Activated CD4-positive, alpha-beta memory T cell treated with anti-CD3 and anti-CD28 coated beads, Interleukin-2, amount 10 ng/mL, durations not matched to agents 7 days and 5 days (primary cell): ENCODE measurements around the gene R3HDM4. TPM values are rescaled to one million over a fixed set of nuclear protein-coding genes. Genes with fewer than 3 reads are reported as not detected.

ENCODE experiments used
- CTCF ChIA-PET: fragments of 350-600 bp; sonication (Branson Sonifier 250); formaldehyde crosslinking; loops from one replicate; lab custom pipeline; 2021; ENCODE audit warnings: antibody characterized with exemption, inconsistent platforms; lab: Charles Lee
- POLR2A ChIA-PET: fragments of 350-600 bp; sonication (Branson Sonifier 250); formaldehyde crosslinking; loops from one replicate; lab custom pipeline; 2021; ENCODE audit warnings: antibody characterized with exemption; lab: Charles Lee
- DNase-seq: peaks from one replicate; pipeline ENCODE4 v3.0.0-alpha.2; 2020
- H3K27ac Mint-ChIP-seq: one replicate; pipeline ENCODE4 v1.8.0; 2021; ENCODE audit warnings: mild to moderate bottlenecking, mixed read lengths
- H3K27me3 Mint-ChIP-seq: one replicate; pipeline ENCODE4 v1.8.0; 2021; ENCODE audit warnings: mixed read lengths
- H3K36me3 Mint-ChIP-seq: one replicate; pipeline ENCODE4 v1.8.0; 2021; ENCODE audit warnings: low read depth, mixed read lengths
- H3K4me1 Mint-ChIP-seq: one replicate; pipeline ENCODE4 v1.8.0; 2021; ENCODE audit warnings: mixed read lengths
- H3K4me3 Mint-ChIP-seq: one replicate; pipeline ENCODE4 v1.8.0; 2021; ENCODE audit warnings: mild to moderate bottlenecking, mixed read lengths
- H3K9me3 Mint-ChIP-seq: one replicate; pipeline ENCODE4 v1.8.0; 2021; ENCODE audit warnings: mixed read lengths
- total RNA-seq, 2 experiments: library from RNA; stranded (reverse); gene quantifications; one replicate each; pipeline ENCODE4 v1.2.3, GENCODE V29; 2021

Gene R3HDM4
- total RNA-seq, 2 experiments from 2014 or later: 111 to 116 TPM

DNA sequence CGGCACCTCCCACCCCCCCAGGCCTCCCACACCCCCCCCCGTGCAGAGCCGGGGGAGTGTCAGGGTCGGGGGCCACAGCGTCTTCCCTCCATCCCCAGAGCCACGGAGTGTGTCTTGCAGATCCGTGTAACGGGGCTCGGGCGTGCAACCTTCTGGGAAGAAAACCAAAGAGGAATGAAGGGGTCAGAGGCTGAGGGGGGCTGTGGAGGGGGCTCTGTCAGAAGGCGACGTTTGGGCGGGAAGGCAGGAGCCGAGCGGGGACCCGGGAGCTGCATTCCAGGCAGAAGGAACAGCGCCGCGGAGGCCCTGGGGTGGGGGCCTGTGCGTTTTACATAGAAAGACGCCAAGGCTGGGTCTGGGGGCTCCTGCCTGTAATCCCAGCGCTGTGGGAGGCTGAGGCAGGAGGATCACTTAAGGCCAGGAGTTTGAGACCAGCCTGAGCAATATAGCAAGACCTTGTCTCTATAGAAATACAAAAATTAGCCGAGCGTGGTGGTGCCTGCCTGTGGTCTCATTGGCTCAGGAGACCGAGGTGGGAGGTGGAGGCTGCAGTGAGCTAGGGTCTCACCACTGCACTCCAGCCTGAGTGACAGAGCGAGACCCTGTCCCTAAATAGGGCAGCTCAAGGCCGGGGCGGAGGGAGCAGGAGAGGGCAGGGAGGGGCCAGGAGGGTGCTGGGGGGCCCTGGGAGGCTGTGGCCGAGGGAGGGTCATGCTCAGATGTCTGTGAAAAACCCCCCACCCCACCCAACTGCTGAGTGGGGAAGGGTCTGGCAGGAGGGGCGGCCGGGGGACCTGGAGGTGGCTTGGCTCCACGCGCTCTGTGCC, 40.6 kb upstream of the R3HDM4 start:
- Mint-ChIP-seq H3K27ac (no peak overlapping the region), H3K4me3 (no peak overlapping the region), H3K9me3 (no peaks in the 10 kb centered on the region), H3K36me3 (no peaks in the 10 kb centered on the region), H3K27me3 (no peaks in the 10 kb centered on the region), H3K4me1 (peaks cover 17% of the 10 kb centered on the region)
- no peak for DNase-seq
- ChIA-PET CTCF (no interaction called here), POLR2A (no interaction called here)

DNA sequence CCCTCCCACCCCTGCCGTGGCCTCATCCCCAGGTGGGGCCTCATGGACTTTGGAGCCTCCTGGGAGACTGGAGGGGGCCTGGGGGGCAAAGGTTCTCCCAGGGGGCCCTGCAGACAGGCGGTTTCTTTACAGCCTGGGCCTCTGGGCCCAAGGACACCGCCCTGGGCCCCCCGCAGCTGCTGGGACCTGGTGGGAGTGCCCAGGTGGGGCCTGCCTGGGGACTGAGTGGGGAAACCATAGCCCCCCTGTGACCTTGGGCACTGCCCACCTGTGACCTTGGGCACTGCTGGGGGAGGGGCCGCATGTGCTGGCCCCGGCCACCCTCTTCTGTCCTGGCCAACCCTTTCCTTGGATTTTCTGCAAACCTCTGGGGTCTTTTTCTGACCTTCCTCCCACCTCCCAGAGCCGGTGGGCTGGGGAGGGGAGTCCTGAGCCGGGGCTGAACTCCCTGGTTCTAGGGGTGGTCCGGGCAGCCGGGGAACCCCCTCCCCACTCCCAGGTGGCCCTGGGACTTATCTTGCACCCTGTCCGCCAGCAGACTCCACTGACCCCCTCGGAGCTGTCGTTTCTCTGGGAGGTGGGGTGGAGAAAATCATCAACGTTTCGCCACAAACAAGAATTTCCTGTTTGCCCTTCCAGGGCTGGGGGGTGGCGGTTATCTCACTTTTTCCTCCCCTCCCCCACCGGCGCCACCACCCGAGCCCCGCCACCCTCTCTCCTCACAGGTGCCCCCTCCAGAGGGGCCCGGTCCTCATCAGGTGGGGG, 39.8 kb upstream of the R3HDM4 start:
- no peaks in the 10 kb centered on the region for H3K9me3 Mint-ChIP-seq
- no peaks in the 10 kb centered on the region for H3K27me3 Mint-ChIP-seq
- no peaks in the 10 kb centered on the region for H3K36me3 Mint-ChIP-seq
- DNase-seq: no peak
- H3K4me1 Mint-ChIP-seq: peaks cover 16% of the 10 kb centered on the region
- no peak overlapping the region for H3K27ac Mint-ChIP-seq
- ChIA-PET CTCF (no interaction called here), POLR2A (no interaction called here)
- H3K4me3 Mint-ChIP-seq: peak overlapping the region; percentile 7

DNA sequence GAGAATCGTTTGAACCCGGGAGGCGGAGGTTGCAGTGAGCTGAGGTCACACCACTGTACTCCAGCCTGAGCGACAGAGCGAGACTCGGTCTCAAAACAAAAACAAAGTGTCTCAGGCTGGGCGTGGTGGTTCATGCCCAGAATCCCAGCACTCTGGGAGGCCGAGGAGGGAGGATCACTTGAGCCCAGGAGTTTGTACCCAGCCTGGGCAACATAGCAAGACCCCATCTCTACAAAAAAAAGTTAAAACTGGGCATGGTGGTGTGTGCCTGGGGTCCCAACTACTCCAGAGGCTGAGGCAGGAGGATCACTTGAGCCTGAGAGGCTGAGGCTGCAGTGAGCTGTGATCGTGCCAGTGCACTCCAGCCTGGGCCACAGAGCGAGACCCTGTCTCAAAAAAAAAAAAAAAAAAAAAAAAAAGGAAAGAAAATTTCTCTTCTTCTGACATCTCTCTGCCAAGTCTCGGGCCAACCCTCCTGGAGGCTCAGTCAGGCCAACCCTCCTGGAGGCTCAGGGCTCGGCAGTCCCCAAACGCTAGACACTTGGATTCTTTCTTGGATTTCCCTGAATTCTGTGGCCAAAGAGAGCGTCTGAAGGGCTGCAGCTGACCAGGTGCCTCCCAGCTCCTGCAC, 39.1 kb upstream of the R3HDM4 start:
- H3K36me3 Mint-ChIP-seq: no peaks in the 10 kb centered on the region
- H3K27me3 Mint-ChIP-seq: no peaks in the 10 kb centered on the region
- no peak for DNase-seq
- H3K4me3 Mint-ChIP-seq: no peak overlapping the region
- ChIA-PET POLR2A (no interaction called here), CTCF (no interaction called here)
- peaks cover 16% of the 10 kb centered on the region for H3K4me1 Mint-ChIP-seq
- H3K27ac Mint-ChIP-seq: no peak overlapping the region
- no peaks in the 10 kb centered on the region for H3K9me3 Mint-ChIP-seq

DNA sequence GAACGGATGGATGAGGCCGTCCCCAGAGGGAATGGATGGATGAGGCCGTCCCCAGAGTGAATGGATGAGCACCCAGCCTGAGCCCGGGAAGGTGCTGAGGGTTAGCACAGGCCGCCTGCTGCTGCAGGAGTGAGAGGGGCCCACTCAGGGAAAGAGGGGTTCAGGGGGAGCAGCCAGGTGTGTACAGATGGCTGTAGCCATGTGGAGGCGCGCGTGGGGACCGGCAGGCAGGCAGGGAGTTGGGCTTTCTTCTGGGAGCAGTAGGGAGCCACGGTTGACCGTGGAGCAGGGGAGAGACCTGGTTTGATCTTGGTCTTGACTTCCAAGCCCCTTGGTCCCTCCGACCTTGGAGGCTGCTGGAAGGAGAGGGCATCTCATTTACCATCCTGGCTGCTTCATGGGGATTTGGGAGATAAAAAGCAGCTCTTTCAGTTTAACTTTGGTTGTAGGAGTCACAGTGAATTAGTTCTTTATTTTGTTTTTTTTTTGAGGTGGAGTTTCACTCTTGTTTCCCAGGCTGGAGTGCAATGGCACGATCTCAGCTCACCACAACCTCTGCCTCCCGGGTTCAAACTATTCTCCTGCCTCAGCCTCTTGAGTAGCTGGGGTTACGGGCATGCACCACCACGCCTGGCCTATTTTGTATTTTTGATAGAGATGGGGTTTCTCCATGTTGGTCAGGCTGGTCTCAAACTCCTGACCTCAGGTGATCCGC, 37.5 kb upstream of the R3HDM4 start:
- no peaks in the 10 kb centered on the region for H3K36me3 Mint-ChIP-seq
- no peaks in the 10 kb centered on the region for H3K27me3 Mint-ChIP-seq
- H3K9me3 Mint-ChIP-seq: no peaks in the 10 kb centered on the region
- no peak overlapping the region for H3K4me3 Mint-ChIP-seq
- peaks cover 16% of the 10 kb centered on the region for H3K4me1 Mint-ChIP-seq
- H3K27ac Mint-ChIP-seq: no peak overlapping the region
- ChIA-PET POLR2A (no interaction called here), CTCF (no interaction called here)
- DNase-seq: no peak

DNA sequence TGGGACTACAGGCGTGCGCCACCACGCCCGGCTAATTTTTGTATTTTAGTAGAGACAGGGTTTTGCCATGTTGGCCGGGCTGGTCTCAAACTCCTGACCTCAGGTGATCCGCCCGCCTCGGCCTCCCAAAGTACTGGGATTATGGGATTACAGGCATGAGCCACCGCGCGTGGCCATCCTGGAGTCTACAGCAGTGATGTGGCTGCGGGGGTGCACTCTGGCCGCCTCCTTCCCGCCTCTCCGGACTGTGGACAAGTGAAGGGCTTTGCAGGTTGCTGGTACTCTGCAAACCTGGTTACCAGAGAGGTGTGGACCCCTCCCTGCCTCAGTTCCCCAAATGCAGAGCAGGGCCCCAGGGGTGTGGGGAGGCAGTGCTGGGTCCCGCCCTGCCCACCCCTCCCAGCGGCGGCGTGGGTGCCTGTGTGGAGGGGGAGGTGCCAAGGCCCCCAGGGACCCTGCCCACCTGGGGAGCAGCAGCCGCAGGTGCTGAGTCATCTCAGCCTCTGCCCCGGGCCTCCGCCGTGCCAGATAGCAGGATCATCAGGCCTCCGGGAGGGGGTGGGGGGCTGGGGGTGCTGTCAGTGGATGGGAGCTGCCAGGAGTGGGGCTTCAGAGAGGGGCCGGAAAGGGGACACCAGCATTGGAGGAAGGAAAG, 36.0 kb upstream of the R3HDM4 start:
- CTCF ChIA-PET: no interaction called here
- no peaks in the 10 kb centered on the region for H3K36me3 Mint-ChIP-seq
- DNase-seq: no peak
- no peak overlapping the region for H3K27ac Mint-ChIP-seq
- H3K4me3 Mint-ChIP-seq: no peak overlapping the region
- POLR2A ChIA-PET: interaction anchor here (0.6 kb wide), 1 partner anchor 19 kb away, joined by 3 read pairs; no protein-coding TSS in a partner anchor
- no peaks in the 10 kb centered on the region for H3K9me3 Mint-ChIP-seq
- peaks cover 16% of the 10 kb centered on the region for H3K4me1 Mint-ChIP-seq
- H3K27me3 Mint-ChIP-seq: no peaks in the 10 kb centered on the region

DNA sequence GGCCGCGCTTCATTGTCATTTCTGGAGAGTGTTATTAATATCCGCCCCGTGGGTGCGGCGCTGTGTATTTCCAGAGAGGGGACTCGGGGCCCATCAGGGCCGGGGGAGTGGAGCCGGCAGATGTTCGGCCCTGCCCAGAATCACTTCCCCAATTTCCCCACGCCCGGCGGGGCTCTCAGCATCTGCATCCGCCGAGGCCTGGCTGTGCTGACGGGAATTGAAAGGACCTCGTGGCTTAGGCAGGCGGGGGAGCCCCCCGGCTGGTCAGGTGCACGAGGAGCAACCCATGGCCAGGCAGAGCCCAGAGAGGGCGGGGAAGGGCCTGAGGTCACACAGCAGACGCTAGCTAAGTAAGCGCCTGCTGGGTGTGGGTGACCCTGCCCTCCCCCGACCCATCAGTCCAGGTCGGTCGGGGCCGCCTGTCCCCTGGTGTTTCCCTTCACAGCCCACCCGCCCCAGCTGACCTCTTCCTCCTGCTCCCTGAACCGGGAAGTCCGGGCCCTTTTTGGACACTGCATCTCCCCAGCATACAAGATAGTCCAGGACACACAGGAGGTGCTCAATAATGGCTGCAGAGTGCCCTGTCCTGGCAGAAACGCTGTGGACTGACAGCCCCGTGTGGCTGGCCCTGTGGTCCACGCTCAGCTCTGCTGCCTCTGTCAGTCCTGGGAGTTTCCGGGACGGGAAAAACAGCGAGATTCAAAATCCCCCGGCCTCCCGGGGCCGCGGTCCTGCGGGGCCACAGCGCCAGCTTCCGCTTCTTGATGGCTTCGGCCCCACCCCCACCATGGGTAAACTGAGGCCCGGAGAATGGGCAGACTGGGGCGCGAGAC, 34.9 kb upstream of the R3HDM4 start:
- Mint-ChIP-seq H3K36me3 (no peaks in the 10 kb centered on the region), H3K27ac (no peak overlapping the region), H3K9me3 (no peaks in the 10 kb centered on the region), H3K4me1 (peaks cover 8% of the 10 kb centered on the region), H3K4me3 (no peak overlapping the region), H3K27me3 (no peaks in the 10 kb centered on the region)
- ChIA-PET POLR2A (interaction anchor here (0.6 kb wide), 1 partner anchor 18 kb away, joined by 3 read pairs; no protein-coding TSS in a partner anchor), CTCF (no interaction called here)
- no peak for DNase-seq

DNA sequence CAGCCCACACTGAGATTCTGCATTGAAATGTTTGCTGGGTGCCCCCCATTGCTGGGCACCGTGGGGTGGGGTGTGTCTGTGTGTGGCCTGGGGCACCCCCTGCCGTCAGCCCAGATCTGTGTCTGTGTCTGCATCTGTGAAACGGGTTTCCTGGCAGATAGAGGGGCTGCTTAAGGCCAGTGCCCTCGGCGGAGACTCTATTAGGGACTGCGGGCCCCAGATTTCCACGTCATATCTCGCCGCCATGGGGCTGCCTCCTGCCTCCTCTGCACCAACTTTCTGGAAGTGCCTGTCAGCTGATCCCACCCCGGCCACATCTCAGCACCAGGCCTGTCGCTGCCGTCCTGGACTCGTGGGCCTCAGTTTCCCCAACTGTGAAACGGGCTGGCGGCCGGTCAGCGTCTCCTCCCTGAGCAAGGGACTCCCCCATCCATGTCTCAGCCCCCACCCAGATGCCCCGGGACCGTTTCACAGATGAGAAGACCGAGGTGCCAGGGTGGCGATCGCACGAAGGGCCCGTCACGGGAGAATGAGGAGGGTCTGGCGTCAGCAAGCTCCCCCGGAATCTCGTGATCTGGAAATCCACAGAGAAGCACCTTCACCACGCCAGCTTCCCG, 34.2 kb upstream of the R3HDM4 start:
- no peak overlapping the region for H3K4me3 Mint-ChIP-seq
- H3K4me1 Mint-ChIP-seq: peaks cover 7% of the 10 kb centered on the region
- CTCF ChIA-PET: no interaction called here
- no peak overlapping the region for H3K27ac Mint-ChIP-seq
- no peaks in the 10 kb centered on the region for H3K27me3 Mint-ChIP-seq
- POLR2A ChIA-PET: no interaction called here
- H3K9me3 Mint-ChIP-seq: no peaks in the 10 kb centered on the region
- no peak for DNase-seq
- no peaks in the 10 kb centered on the region for H3K36me3 Mint-ChIP-seq

DNA sequence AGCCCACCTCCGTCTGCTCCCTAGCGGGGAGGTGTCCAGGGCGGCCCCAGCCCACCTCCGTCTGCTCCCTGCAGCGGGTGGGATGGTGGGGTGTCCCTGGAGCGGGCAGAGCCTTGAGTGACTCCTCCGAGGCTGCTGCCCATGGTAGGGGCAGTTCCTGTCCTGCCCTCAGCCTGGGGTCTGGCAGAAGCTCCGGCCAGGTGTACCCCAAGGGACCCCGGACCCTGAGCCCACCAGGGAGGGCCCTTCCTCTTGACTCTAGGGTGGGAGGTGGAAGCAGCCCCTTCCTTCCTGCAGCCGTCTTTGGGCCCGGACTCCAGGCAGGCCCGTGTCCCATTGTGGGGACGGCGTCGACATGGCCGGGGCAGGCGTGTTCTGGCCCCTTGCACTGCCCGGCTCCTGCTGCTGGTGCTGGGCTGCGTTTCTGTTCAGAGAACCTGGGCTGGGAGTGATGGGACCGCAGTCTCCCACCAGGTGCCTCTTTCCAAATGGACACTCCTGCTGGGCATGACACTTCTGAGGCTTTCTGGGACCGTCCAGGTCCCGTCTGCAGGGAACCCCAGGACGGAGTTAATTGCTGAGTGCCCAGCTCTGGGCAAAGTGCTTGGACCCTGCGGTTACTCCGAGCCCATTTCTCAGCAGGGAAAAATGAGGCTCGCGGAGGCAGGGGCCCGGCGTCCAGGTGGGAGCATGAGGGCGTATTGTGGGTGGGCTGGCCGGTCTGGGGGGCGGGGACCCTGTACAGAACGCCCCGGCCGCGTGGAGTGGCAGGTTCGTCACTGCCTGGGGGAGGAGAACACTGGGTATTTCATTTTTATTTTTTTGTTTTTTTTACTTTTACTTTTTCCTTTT, 32.6 kb upstream of the R3HDM4 start:
- POLR2A ChIA-PET: no interaction called here
- CTCF ChIA-PET: no interaction called here
- Mint-ChIP-seq H3K36me3 (peaks cover 6% of the 10 kb centered on the region), H3K27me3 (no peaks in the 10 kb centered on the region), H3K9me3 (no peaks in the 10 kb centered on the region), H3K4me1 (peaks cover 11% of the 10 kb centered on the region), H3K4me3 (no peak overlapping the region), H3K27ac (no peak overlapping the region)
- DNase-seq: no peak

DNA sequence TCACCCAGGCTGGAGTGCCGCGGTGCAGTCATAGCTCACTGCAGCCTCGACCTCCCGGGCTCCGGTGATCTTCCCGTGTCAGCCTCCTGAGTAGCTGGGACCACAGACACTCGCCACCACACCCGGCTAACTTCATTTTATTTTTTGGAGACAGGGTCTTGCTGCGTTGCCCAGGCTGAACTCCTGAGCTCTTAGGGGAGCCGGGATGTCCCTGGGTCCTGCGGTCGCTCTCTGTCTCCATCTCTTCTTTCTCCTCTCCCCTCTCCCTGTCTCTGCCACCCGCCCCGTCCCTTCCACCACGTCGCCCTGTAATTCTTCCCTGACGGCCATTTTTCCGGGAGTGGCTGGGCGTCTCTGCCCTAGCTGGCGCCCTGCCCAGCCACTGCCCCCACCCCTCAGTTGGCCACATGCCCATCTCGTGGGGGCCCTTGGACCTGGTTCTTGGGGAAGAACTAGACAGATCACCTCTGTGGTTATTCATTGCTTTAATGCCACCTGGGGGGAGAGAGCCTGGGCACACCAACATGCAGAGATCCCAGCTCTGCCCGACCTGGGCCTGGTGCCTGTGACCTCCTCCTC, 31.7 kb upstream of the R3HDM4 start:
- no peaks in the 10 kb centered on the region for H3K9me3 Mint-ChIP-seq
- no peak overlapping the region for H3K27ac Mint-ChIP-seq
- peaks cover 16% of the 10 kb centered on the region for H3K4me1 Mint-ChIP-seq
- DNase-seq: no peak
- H3K27me3 Mint-ChIP-seq: no peaks in the 10 kb centered on the region
- no peak overlapping the region for H3K4me3 Mint-ChIP-seq
- peaks cover 10% of the 10 kb centered on the region for H3K36me3 Mint-ChIP-seq
- POLR2A ChIA-PET: no interaction called here
- CTCF ChIA-PET: no interaction called here

DNA sequence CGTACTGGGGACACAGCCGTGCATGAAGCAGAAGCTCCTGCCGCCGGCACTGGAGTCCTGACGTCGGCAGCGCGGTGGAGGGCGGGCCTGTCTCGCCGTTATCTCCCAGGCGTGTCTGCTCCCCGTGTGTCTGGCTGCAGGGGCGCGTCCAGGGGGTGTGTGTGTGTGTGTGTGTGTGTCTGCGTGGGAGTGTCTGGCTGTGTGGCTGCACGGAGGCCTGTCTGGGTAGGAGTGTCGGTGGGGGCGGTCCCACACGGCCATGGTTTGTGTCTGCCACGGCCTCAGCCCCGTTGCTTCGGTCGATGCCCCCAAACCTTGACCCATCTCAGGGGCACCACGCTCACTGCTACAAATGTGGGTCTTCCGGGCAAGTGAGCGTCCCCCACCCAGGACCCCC, 31.1 kb upstream of the R3HDM4 start:
- CTCF ChIA-PET: no interaction called here
- no peaks in the 10 kb centered on the region for H3K27me3 Mint-ChIP-seq
- no peak for DNase-seq
- no peak overlapping the region for H3K4me3 Mint-ChIP-seq
- H3K27ac Mint-ChIP-seq: no peak overlapping the region
- POLR2A ChIA-PET: no interaction called here
- H3K36me3 Mint-ChIP-seq: peaks cover 16% of the 10 kb centered on the region
- peaks cover 21% of the 10 kb centered on the region for H3K4me1 Mint-ChIP-seq
- no peaks in the 10 kb centered on the region for H3K9me3 Mint-ChIP-seq
